Ascending aorta (tissue), 2 donors: Measurements from ENCODE around the gene IL17B. TPM values are rescaled to one million over a fixed set of nuclear protein-coding genes. Genes with fewer than 3 reads are reported as not detected.

ENCODE experiments used
- DNase-seq, 2 donors: peaks; one replicate each; pipeline ENCODE4 v3.0.0-alpha.2; 2019; ENCODE audit warnings: low spot score in 2 of 2
- H3K27ac ChIP-seq, 2 donors: fragments of 200-600 bp; sonication (generic); one replicate each; pipeline ENCODE4 v1.5.1; 2016 to 2017; ENCODE audit warnings: mild to moderate bottlenecking in 1 of 2
- H3K27me3 ChIP-seq: fragments of 200-600 bp; sonication (generic); one replicate; pipeline ENCODE4 v1.5.1; 2017
- H3K36me3 ChIP-seq, 2 donors: fragments of 200-600 bp; sonication (generic); one replicate each; pipeline ENCODE4 v1.5.1; 2016
- H3K4me1 ChIP-seq, 2 donors: fragments of 200-600 bp; sonication (generic); one replicate each; pipeline ENCODE4 v1.5.1; 2016 to 2017; ENCODE audit warnings: mild to moderate bottlenecking in 1 of 2
- H3K4me3 ChIP-seq, 2 donors: fragments of 200-600 bp; sonication (generic); one replicate each; pipeline ENCODE4 v1.5.1; 2016 to 2017; ENCODE audit warnings: mild to moderate bottlenecking in 1 of 2
- H3K9me3 ChIP-seq, 2 donors: fragments of 200-600 bp; sonication (generic); one replicate each; pipeline ENCODE4 v1.5.1; 2016
- intact Hi-C: fragments of 100-400 bp; cut with DNase I; formaldehyde crosslinking; loops from one replicate; pipeline ENCODE4 v1.15.1; 2023
- total RNA-seq: library from RNA; depleted of rRNA; stranded (reverse); fragments of >200 nt; gene quantifications from one replicate; pipeline ENCODE4 v1.1.0, GENCODE V29; 2016
- TF ChIP-seq, protein P1 (sequence below), 3 experiments: fragments of 200-600 bp in 2 of 3; fragments of 450-650 bp in 1 of 3; sonication (generic) in 2 of 3; IDR thresholded peaks; one replicate each; pipeline ENCODE4 v1.5.1; 2016 to 2019; ENCODE audit warnings: antibody characterized with exemption in 3 of 3, mild to moderate bottlenecking in 1 of 3, moderate library complexity in 1 of 3

The IL17B gene
- total RNA-seq, 1 donor from 2014 or later = 46.8 TPM

DNA sequence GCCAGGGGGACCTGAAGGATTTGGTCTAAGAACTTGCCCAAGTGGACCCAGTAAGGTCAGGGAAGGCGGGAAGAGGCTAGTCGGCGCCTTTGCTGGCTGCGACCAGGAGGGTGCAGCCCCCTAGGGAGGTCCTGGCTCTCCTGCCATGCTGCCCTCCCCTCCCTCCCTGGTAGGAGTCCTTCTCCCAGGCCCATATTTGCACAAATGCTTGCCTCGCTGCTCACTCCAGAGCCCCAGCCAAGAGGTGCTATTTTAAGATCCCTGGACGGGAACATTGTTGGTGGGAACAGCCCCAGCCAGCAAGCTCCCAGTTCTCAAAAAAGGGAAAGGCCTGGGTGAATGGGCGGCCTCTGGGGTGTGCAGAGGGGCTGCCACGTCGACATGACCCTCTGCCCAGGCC is 4.3 kb upstream of the IL17B start:
- H3K27me3 ChIP-seq = no peaks in the 10 kb centered on the region
- H3K4me3 ChIP-seq = peak overlapping the region in 1 of 2 donors; percentile 55
- no peaks in the 10 kb centered on the region for H3K36me3 ChIP-seq
- DNase-seq = peak; percentile 63 to 94
- H3K9me3 ChIP-seq = no peaks in the 10 kb centered on the region
- TF ChIP-seq, protein P1, sequence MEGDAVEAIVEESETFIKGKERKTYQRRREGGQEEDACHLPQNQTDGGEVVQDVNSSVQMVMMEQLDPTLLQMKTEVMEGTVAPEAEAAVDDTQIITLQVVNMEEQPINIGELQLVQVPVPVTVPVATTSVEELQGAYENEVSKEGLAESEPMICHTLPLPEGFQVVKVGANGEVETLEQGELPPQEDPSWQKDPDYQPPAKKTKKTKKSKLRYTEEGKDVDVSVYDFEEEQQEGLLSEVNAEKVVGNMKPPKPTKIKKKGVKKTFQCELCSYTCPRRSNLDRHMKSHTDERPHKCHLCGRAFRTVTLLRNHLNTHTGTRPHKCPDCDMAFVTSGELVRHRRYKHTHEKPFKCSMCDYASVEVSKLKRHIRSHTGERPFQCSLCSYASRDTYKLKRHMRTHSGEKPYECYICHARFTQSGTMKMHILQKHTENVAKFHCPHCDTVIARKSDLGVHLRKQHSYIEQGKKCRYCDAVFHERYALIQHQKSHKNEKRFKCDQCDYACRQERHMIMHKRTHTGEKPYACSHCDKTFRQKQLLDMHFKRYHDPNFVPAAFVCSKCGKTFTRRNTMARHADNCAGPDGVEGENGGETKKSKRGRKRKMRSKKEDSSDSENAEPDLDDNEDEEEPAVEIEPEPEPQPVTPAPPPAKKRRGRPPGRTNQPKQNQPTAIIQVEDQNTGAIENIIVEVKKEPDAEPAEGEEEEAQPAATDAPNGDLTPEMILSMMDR (IDR thresholded peaks at IDR 0.05) = no peak
- peaks cover 34 to 90% of the 10 kb centered on the region in 2 donors for H3K4me1 ChIP-seq
- H3K27ac ChIP-seq = peak overlapping the region; percentile 93 to 98
- intact Hi-C loops = loop anchor here (1.0 kb wide), 1 partner anchor 23 kb away; no protein-coding TSS in a partner anchor

DNA sequence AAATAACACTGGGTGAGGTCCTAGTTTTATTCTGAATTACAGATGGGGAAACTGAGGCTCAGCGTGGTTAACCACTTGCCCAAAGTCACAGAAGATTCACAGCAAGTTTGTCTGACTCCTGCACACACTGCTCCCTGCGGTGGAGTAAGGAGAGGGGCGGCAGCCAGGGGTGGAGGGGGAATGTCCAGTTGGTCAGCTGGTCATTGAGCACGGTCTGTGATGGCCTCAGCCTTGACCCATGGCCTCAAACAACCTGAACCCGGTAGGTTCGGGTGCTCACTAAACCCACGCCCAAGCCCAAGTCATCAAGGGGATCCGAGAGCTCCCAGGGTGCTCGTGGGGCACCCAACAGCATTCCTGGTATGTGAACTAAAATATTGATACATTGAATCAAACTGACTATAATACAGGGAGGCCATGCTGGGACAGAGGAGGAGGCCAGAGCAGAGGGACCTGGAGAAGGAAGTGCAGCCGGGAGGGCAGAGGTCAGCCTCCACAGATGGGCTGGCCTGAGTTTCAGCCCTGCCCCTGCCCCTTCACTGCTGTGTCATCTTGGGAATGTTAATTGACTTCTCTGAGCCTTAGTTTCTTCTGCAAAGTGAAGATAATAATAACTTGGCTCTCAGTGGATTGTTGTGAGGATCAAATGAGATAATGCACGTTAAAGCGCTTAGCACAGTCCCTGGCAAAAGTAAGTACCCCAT is 3.6 kb upstream of the IL17B start:
- no peaks in the 10 kb centered on the region for H3K9me3 ChIP-seq
- H3K4me1 ChIP-seq = peaks cover 37 to 87% of the 10 kb centered on the region in 2 donors
- peak overlapping the region in 1 of 2 donors; percentile 55 for H3K4me3 ChIP-seq
- TF ChIP-seq, protein P1 (IDR thresholded peaks at IDR 0.05) = no peak
- DNase-seq = no peak
- peak overlapping the region; percentile 93 to 98 for H3K27ac ChIP-seq
- intact Hi-C loops = loop anchor here (1.0 kb wide), 2 partner anchors 24 to 49 kb away; no protein-coding TSS in a partner anchor
- H3K27me3 ChIP-seq = no peaks in the 10 kb centered on the region
- no peaks in the 10 kb centered on the region for H3K36me3 ChIP-seq

DNA sequence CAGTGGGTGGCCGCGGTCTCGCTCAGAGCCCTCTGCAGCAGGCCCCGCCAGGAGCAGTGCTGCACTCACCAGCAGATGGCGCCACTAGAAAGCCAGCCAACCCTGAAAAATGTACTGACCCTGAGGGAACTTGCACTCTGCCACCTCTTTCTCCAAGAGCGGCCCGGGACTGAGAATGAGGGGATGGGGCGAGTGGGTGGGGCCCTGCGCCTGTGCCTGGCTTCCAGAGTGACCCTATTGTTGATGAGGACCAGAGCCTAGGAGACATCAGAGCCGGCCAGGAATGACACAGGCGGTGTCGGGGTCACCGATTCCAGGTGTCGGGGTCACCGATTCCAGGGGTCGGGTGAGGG is 2.9 kb upstream of the IL17B start:
- peak overlapping the region in 1 of 2 donors; percentile 55 for H3K4me3 ChIP-seq

DNA sequence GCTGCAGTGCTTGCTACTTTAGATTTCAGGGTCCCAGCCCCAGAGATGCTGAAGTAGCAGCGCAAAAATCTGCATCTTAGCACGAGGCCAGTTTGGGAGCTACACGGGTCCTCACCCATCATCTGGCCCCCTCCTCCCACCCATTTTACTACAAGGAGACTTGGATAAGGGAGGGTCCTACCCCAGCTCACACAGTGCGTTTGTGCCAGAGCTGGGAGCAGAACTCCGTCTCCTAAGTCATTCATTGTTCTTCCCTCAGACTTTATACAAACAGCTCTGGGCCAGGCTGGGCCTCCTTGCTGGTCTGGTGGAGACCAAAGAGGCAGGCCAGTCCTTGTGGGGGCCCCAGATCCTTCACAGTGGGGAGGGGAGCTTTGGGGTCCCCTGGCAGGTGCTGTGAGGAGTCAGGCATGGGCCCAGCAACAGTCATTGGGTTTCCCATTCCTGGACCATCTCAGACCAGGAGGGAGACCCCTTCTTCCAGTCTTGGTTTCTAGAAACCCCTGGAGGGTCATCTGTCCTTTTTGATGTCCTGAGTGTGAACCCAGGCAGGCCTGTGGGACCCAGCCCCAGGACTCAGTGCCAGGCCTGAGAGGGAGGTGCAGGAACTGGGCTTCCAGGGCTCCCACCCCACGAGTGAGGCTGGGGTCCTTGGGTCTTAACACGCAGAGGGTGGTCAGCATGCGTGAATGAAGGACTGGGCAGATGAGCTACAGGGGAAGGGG is 2.3 kb upstream of the IL17B start:
- TF ChIP-seq, protein P1 (IDR thresholded peaks at IDR 0.05) = no peak
- H3K4me3 ChIP-seq = peak overlapping the region in 1 of 2 donors; percentile 55
- no peak for DNase-seq

More for the DNA sequence above, 2.9 kb upstream of the IL17B start:
- intact Hi-C loops = loop anchor here (1.0 kb wide), 1 partner anchor 49 kb away; no protein-coding TSS in a partner anchor
- peak overlapping the region; percentile 93 to 98 for H3K27ac ChIP-seq
- H3K27me3 ChIP-seq = no peaks in the 10 kb centered on the region
- H3K36me3 ChIP-seq = no peaks in the 10 kb centered on the region
- H3K9me3 ChIP-seq = no peaks in the 10 kb centered on the region
- peak in 1 of 2 donors; percentile 93 for DNase-seq
- TF ChIP-seq, protein P1 (IDR thresholded peaks at IDR 0.05) = peak; percentile 93 to 98 (median 93)
- H3K4me1 ChIP-seq = peaks cover 37 to 80% of the 10 kb centered on the region in 2 donors

DNA sequence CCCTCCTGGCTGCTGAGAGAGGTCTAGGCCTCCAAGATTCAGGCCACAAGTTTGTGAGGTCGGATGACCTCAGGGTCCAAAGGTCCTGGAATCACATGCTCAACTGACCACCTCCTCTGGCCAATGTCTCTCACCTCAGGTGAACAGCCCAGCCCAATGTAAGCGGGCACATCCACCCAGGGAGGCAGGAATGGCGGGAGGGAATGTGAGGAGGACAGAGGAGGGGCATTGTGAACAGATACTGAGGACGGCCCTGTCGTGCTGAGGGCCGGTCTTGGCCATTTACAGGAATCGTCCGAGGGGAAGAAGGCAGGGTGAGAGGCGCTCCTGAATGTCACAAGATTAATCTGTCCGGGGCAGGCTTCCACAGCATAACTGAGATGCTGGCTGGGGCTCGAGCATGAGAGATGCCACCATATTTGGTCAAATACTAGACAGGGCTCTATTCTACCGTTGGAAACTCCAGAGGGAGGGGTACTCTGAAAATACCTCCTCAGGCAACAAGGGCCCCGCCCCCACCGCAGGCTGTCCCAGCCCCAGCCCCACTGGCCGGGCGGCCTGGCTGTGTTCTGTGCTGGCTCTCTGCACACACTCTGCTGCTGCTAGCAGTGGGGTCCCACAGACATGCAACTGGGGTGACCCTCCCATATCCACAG is 1.5 kb upstream of the IL17B start:
- intact Hi-C loops = no loop called here
- Histone ChIP-seq H3K4me3 (peak overlapping the region in 1 of 2 donors; percentile 55), H3K27ac (peak overlapping the region; percentile 93 to 98), H3K27me3 (no peaks in the 10 kb centered on the region), H3K36me3 (no peaks in the 10 kb centered on the region), H3K4me1 (peaks cover 25 to 66% of the 10 kb centered on the region in 2 donors), H3K9me3 (no peaks in the 10 kb centered on the region)
- TF ChIP-seq, protein P1 (IDR thresholded peaks at IDR 0.05) = no peak
- peak; percentile 58 to 95 for DNase-seq

More for the DNA sequence above, 2.3 kb upstream of the IL17B start:
- intact Hi-C loops = no loop called here
- no peaks in the 10 kb centered on the region for H3K9me3 ChIP-seq
- no peaks in the 10 kb centered on the region for H3K36me3 ChIP-seq
- H3K4me1 ChIP-seq = peaks cover 32 to 75% of the 10 kb centered on the region in 2 donors
- no peaks in the 10 kb centered on the region for H3K27me3 ChIP-seq
- peak overlapping the region; percentile 93 to 98 for H3K27ac ChIP-seq
